DND-41 (cell line): ENCODE data around the gene MLC1.

ENCODE experiments used
- EZH2 ChIP-seq: IDR thresholded peaks from 3 replicates; pipeline ENCODE4 v1.6.1; 2012; ENCODE audit warnings: borderline replicate concordance, low read depth, mild to moderate bottlenecking, moderate library complexity, low read length, inconsistent platforms; ENCODE audit not compliant: severe bottlenecking
- TF ChIP-seq, protein P1 (sequence below): IDR thresholded peaks from 2 replicates; pipeline ENCODE4 v1.5.1; 2012; ENCODE audit warnings: borderline replicate concordance, low read length, moderate library complexity, mild to moderate bottlenecking; ENCODE audit not compliant: poor library complexity, severe bottlenecking; ENCODE audit errors: extremely low read depth

DNA sequence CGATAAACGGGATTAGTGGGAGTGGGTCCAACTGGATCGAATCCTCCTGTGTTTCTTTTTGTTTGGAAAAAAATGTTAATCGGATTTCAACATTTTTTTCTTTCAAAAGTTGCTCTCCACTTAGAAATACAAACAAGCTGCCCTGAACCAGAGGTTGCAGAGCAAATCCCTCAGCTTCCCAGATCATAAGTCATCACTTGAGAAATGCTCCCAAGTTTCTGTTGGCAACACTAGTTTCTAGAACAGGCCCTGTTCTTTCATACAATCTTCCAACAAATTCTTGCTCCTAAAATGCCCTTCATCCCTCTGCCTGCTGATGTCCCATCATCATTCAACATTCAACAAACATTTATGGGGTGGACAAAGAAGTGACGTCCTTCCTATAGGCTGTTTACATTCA, 1.3 kb upstream of the MLC1 start:
- TF ChIP-seq, protein P1, sequence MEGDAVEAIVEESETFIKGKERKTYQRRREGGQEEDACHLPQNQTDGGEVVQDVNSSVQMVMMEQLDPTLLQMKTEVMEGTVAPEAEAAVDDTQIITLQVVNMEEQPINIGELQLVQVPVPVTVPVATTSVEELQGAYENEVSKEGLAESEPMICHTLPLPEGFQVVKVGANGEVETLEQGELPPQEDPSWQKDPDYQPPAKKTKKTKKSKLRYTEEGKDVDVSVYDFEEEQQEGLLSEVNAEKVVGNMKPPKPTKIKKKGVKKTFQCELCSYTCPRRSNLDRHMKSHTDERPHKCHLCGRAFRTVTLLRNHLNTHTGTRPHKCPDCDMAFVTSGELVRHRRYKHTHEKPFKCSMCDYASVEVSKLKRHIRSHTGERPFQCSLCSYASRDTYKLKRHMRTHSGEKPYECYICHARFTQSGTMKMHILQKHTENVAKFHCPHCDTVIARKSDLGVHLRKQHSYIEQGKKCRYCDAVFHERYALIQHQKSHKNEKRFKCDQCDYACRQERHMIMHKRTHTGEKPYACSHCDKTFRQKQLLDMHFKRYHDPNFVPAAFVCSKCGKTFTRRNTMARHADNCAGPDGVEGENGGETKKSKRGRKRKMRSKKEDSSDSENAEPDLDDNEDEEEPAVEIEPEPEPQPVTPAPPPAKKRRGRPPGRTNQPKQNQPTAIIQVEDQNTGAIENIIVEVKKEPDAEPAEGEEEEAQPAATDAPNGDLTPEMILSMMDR = no peak
- no peak for TF ChIP-seq EZH2
